Stimulated activated naive CD8-positive, alpha-beta T cell treated with anti-CD3 and anti-CD28 coated beads, Interleukin-15, Interleukin-2, amounts not matched to agents 100 U/mL and 50 U/mL, for 24 hours (primary cell): ENCODE data around the gene MED28.
A peak's percentile ranks its signal among the peaks of the same experiment; 100 is the strongest.
"Not testable (repeated sequence)": the region's sequence is repeated elsewhere in the genome, so short reads cannot be mapped to it uniquely, and the experiment has no call there.

Experiments used
- ATAC-seq: fragments of 150-1000 bp; cut with Tn5 transposase; one replicate; pipeline ENCODE4 v1.10.0; 2021
- DNase-seq: peaks from one replicate; pipeline ENCODE4 v3.0.0; 2021

MED28 gene

DNA sequence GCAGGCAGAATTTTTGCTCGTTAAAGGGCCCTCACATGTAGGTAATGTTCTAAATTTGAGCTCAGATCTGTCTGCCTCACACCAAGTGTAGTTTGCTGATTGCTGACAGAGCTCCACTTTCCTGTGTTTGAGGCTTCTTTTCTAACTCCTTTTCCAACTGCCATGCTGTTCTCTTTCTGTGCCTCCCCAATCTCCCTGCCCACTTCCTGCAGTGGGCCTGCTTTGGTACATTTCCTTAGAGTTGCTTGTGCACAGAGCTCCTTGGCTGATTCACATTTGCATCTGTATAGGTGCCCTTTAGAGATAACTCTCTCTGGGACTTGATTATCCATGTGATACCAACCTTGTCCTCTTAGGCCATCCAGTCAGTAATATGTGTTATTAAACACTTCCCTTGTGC is 4.5 kb downstream of the MED28 start:
- DNase-seq (no peak), ATAC-seq (no peak)

DNA sequence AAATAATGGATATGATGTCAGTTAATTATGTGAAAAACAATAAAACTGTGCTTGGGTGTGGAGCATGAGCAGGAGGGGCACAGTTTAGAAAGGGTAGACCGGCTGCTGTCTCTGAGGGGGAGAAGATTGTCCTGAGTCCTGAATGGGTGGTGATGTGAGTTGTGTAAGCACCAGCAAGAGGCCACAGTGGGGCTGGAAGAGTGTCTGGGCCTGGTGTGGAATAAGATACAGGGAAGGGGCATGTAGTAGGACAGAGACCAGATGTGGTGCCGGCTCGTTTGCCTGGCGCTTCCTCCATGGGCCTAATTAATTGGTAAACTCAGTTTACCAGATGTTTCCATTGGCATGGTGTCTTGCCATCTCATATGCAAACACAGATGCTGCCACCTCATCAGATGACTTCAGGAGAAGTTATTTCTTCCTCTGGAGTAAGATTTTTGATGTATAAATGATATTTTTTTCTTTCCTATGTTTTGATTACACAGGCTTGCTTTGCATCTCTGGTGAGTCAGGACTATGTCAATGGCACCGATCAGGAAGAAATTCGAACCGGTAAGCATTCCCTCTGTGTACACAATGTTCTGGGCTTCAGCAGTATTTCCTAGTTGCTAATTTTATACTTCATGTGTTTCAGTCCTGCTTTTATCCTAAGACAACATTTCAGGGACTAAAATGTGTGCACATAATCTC is 5.1 kb downstream of the MED28 start:
- no peak for ATAC-seq
- DNase-seq, result no peak

DNA sequence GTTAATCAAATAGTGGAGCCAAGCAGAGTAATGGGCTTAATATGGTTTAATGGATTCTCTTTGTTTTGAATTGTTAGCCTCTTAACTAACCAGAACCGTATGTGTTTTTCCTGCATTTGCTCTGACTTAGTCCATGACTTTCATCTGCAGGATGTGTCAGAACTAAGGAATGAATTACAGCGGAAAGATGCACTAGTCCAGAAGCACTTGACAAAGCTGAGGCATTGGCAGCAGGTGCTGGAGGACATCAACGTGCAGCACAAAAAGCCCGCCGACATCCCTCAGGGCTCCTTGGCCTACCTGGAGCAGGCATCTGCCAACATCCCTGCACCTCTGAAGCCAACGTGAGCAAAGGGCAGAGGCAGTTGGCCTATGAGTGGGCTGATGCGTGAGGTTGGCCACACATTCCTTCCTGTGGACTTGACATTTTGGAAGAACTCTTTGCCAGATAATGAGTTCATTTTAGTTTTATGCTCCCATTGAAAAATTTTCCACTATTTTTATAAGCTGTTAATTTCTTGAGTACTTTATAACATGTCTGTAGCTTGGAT is 9.1 kb downstream of the MED28 start:
- ATAC-seq, result no peak
- DNase-seq, result no peak

DNA sequence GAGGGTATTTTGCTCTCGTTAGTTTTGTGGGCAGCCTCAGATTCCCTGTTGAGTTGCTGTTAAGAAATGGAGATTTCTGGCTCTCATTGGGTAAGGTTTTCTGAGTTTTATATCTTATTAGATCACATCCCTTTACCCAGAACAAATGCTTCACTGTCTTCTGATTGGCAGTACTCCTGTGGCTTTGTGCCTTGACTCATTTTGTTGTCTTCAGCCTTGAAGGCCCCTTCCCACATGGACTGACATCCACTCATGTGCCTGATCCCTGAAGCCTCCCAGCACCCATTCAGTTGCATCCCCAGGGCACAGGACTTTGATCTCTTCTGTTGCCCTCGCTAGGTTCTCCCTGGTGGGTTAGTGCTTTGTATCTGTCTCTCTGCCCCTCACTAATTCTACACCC is 10.4 kb downstream of the MED28 start:
- DNase-seq (no peak), ATAC-seq (no peak)

DNA sequence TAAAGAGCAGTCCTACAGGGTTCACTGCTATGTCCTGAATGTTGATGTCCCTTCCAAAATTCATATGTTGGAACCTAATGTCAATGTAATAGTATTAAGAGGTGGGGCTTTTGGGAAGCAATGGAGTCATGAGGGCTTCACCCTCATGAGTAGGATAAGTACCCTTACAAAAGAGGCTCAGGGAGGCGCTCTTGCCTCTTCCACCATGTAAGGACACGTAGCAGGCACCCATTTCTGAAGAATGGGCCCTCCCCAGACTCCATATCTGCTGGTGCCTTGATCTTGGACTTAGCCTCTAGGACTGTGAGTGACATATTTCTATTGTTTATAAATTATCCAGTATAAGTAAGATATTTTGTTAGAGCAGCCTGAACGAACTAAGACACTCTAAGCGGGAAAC is 15.8 kb downstream of the MED28 start:
- no peak for ATAC-seq

GRCh38 chr4:17633600-17633999 is 19.2 kb downstream of the MED28 start:
- DNase-seq (no peak), ATAC-seq (no peak)

More for the DNA sequence above, 15.8 kb downstream of the MED28 start:
- DNase-seq, result no peak

DNA sequence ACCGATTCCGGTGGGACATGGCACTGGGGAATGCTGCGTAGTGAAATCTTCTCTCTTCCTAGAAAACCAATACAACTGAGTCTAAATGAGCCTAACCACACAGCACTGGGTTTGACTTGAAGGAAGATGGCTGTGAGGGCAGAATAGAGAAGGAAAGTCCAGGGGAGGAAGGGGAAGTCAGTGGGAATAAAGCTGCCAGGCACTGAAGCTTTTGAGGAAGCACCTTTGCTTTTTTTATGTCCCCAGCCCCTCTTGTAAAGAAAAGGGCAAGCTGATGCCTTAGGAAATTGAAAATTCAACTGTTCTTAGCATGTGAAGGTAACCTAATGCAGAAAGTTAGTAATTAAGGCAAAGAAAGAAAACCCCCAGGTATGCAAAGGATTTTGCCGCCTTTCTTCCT is 20.6 kb downstream of the MED28 start:
- ATAC-seq (no peak), DNase-seq (no peak)

GRCh38 chr4:17636341-17636695 is 21.9 kb downstream of the MED28 start:
- ATAC-seq (no peak), DNase-seq (no peak)

DNA sequence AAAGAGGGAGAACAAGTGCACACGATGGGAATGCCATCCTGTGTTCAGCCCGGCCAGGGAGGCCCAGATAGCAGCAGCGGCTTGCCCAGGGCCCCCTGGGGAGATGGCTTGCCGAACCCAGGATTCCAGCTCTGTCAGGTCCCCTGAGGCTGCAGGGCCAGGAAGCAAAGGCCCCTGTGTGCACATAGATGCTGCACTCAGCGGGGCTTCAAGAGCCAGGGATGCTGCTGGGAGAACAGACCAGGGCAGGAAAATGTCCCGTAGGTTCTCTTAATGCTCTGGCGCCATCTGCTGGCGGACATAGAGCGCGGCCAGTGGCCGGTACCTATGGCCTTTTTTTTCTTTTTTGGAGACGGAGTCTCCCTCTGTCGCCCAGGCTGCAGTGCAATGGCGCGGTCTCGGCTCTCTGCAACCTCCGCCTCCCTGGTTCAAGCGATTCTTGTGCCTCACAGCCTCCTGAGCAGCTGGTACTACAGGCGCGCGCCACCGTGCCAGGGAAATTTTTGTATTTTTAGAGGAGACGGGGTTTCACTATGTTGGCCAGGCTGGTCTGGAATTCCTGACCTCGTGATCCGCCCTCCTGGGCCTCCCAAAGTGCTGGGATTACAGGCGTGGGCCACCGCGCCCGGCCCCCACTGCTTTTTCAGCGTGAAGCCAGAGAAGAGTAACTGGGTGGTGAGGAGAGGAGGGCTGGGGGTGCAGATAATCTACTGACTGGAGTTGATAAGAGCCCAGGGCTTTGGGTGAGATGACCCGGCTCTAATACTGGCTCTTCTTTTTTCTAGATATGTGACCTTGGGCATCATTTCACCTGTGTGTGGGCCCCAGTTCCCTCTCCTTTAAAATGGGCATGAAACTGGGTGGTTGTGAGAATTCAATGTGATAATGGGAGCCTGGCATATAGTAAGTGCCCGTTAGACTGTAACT is 22.5 kb downstream of the MED28 start:
- ATAC-seq, result peak; percentile 83

DNA sequence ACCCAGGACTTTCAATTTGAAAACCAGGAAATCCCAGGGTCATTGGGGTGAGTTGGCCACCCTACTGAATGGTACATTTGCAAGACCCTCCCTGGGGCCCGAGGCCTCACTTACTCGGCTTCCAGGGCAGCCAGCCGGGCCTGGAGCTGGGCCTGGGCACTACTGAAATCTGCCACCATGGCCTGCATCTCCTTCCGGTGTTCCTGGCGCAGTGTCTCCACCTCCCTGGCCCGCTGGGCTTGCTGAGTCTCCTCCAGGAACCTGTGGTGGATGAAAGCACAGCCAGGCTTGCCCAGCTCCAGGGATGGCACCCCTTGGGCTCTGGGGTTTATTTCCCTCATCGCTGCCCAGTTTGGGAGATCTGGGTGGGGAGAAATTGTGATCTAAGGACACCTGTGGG is 24.7 kb downstream of the MED28 start:
- ATAC-seq, result no peak
- DNase-seq, result no peak

More for the DNA sequence above, 22.5 kb downstream of the MED28 start:
- peak; percentile 79 for DNase-seq

DNA sequence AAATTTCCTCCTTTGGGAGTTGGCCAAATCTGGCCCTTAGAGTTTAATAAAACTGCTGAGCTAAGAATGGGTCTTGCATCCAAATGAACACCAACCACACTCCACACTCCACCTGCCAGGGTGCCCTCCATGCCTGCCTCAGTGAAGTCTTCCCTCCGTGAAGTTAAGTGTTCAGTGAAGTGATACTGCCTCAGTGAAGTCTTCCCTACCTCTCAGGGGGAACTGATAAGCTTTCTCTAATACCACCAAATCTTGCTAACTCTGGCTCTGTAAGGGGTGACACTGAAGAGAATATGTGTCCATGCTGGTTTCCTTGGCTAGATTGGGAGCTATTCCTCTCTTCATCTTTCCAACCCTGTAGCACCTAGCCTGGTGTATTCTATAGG is 27.9 kb downstream of the MED28 start:
- DNase-seq, result no peak
- no peak for ATAC-seq

DNA sequence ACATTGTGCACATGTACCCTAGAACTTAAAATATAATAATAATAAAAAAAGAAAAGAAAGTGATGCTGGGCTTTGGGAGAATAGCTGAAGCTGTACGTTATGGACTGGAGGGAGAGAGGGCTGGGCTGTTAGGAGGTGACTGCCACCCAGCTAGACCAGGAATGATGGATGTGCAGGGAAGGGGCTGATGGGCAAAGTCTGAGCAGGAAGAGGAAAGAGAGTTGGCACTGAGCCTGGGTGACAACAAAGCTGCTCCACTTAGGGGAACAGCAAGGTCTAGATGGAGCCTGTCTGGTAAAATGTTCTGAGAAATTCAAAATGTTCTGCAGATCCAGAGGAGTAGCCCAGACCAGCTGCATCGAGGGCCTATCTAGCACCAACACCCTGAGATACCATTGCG is 32.3 kb downstream of the MED28 start:
- ATAC-seq (no peak), DNase-seq (no peak)

GRCh38 chr4:17647176-17647806 is 32.9 kb downstream of the MED28 start:
- DNase-seq (no peak), ATAC-seq (no peak)

DNA sequence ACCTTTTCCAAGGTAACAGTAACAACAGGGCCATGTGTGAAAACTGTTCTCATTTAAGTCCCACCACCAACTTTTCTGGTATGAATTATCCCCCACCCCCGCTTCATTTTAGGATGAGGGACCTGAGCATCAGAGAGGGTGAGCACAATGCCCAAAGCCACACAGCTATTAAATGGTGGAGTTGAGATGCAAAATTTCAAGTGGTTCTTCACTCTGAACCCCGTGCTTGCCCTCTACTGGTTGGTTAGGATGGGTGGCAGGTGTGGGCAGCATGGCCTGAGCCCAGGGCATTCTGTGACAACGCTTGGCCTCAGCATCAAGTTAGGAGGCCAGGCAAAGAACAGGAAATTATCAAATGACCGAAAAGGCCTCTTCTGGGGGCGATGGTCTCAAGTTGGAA is 33.5 kb downstream of the MED28 start:
- ATAC-seq (peak; percentile 45), DNase-seq (no peak)

DNA sequence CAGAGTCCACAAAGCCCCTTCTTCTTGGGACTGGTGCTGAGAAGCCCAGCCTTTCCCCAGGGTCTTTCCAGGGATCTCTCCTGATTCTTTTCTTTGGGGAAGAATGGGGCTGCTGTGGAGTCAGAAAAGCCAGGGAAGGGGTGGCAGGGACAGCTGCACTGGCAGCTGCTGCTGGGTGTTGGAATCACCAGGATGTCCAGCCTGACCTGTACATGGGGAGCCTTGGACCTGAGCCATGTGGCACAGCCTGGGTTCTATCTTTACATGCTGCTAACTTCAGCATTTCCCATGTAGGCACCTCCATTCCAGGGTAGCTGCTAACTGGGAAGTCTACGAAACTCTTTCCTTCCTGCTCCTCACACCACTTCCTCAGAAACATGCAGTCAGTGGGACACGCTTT is 36.0 kb downstream of the MED28 start:
- ATAC-seq (no peak), DNase-seq (no peak)

- no peak for ATAC-seq
- DNase-seq, result no peak
Observed at GRCh38 chr4:17654701-17655100, 40.3 kb downstream of the MED28 start.

- DNase-seq (no peak), ATAC-seq (no peak)
Observed at GRCh38 chr4:17657090-17657489, 42.6 kb downstream of the MED28 start.

GRCh38 chr4:17657849-17658248 is 43.4 kb downstream of the MED28 start:
- no peak for ATAC-seq
- DNase-seq, result no peak

GRCh38 chr4:17659196-17659595 is 44.8 kb downstream of the MED28 start:
- DNase-seq, ATAC-seq: not testable (repeated sequence)

- no peak for DNase-seq
- ATAC-seq, result no peak
Observed at GRCh38 chr4:17662694-17663093, 48.3 kb downstream of the MED28 start.

- ATAC-seq (peak; percentile 71), DNase-seq (no peak)
Observed at GRCh38 chr4:17664755-17665154, 50.3 kb downstream of the MED28 start.

DNA sequence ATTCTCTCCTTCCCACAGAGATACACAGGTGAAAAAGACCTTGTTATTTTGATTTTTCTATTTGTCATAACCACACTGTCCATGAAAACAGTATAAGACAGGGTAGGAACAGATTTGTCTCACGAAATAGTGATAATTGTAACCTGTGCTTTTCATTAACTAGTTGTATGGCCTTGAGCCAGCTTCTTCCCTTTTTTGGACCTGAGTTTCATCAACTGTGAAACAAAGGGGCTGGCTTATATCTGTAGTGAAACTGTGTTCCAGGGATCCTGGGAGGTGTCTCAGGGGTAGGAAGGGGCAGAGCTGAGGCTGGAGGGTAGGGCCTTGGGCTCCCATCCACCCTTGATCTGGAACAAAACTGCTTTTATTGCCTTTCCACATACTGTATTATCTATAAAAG is 50.9 kb downstream of the MED28 start:
- ATAC-seq, result no peak
- no peak for DNase-seq

DNA sequence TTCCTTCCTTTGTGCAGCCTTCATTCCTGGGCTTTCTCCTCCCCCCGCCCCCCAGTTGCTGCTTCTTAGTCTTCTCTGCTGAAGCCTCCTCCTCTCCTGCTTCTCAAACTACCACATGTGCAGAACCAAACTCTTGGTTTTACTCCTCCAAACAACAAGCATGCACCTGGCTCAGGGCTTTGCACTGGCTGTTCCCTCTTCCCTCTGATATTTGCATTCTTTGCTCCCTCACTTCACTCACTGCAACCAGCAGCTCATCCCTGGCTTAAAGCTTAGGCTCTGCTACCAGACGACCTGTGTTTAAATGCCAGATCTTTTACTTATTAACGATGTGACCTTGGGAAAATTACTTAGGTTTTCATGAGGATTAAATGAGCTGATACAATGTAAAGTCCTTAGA is 51.4 kb downstream of the MED28 start:
- DNase-seq (no peak), ATAC-seq (no peak)
